Astrocyte of the spinal cord (primary cell): Measurements from ENCODE around the gene CFAP46.
"Not testable (repeated sequence)": the region's sequence is repeated elsewhere in the genome, so short reads cannot be mapped to it uniquely, and the experiment has no call there.

Experiments
- DNase-seq: peaks from one replicate; pipeline ENCODE4 v3.0.0; 2011; ENCODE audit warnings: low read depth, low spot score
- H3K4me3 ChIP-seq: 2 replicates; pipeline ENCODE4 v1.5.1; 2011; ENCODE audit warnings: low read depth, mild to moderate bottlenecking, low read length, moderate library complexity
- CTCF ChIP-seq: IDR thresholded peaks from 2 replicates; pipeline ENCODE4 v1.5.1; 2012; ENCODE audit warnings: low read depth, mild to moderate bottlenecking, low read length, inconsistent platforms
- in situ Hi-C: cut with HindIII; loops from 2 replicates; pipeline ENCODE4 v1.10.0; 2017; ENCODE audit warnings: low sequenced_read_pairs

The CFAP46 gene

GRCh38 chr10:132827423-132827789 lies 115.0 kb downstream of the CFAP46 start:
- no peak for DNase-seq
- no peak for TF ChIP-seq CTCF
- H3K4me3 ChIP-seq = no peak overlapping the region
- in situ Hi-C loops = no loop called here

GRCh38 chr10:132826524-132827422 lies 115.6 kb downstream of the CFAP46 start:
- H3K4me3 ChIP-seq = no peak overlapping the region
- in situ Hi-C loops = no loop called here
- no peak for DNase-seq
- TF ChIP-seq CTCF = no peak

DNA sequence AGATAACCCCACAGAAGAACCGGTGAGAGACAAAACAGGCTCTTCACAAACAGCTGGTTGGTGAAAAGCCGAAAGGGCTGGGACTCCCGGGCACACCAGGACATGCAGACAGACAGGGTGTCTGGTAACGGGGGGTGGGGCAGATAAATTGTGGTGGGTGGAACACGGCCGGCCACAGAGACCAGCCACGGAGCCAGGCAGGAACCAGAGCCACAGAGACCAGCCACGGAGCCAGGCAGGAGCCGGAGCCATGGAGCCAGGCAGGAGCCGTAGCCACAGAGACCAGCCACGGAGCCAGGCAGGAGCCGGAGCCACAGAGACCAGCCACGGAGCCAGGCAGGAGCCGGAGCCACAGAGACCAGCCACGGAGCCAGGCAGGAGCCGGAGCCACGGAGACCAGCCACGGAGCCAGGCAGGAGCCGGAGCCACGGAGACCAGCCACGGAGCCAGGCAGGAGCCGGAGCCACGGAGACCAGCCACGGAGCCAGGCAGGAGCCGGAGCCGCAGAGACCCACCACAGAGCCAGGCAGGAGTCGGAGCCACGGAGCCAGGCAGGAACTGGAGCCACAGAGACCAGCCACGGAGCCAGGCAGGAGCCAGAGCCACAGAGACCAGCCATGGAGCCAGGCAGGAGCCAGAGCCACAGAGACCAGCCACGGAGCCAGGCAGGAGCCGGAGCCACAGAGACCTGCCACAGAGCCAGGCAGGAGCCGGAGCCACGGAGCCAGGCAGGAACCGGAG lies 116.4 kb downstream of the CFAP46 start:
- DNase-seq, H3K4me3 ChIP-seq, in situ Hi-C loops: not testable (repeated sequence)

DNA sequence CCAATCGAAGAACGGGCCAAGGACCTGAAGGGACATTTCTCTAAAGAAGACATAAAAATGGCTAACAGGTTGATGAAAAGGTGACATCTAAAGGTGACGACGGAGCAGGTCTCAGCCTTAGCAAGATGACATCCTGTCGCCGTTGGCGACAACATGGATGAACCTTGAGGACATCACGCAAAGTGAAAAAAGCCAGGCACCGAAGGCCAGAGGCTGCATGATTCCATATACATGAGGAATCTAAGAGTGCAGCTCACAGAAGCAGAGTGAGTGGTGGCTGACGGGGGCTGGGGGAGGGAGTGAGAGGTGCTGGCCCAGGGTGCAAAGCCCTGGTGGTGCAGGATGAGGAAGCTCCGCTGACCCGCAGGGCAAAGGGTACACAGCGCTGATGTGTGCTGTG lies 122.3 kb downstream of the CFAP46 start:
- TF ChIP-seq CTCF = no peak
- no peak overlapping the region for H3K4me3 ChIP-seq
- no peak for DNase-seq
- in situ Hi-C loops = no loop called here

GRCh38 chr10:132817701-132818211 lies 124.6 kb downstream of the CFAP46 start:
- DNase-seq = no peak
- no peak overlapping the region for H3K4me3 ChIP-seq
- no peak for TF ChIP-seq CTCF
- in situ Hi-C loops = no loop called here

- no peak for TF ChIP-seq CTCF
- in situ Hi-C loops = no loop called here
- DNase-seq = no peak
- H3K4me3 ChIP-seq = no peak overlapping the region
Measured at GRCh38 chr10:132816718-132817117, 125.7 kb downstream of the CFAP46 start.
